Fibroblast of villous mesenchyme (primary cell): ENCODE results near the gene ACAD11. TPM values are rescaled to one million over a fixed set of nuclear protein-coding genes. Genes with fewer than 3 reads are reported as not detected.

Experiments
- DNase-seq: peaks from one replicate; pipeline ENCODE4 v3.0.0-alpha.2; 2010; ENCODE audit warnings: low read depth
- H3K4me3 ChIP-seq: 2 replicates; pipeline ENCODE4 v1.5.1; 2011; ENCODE audit warnings: low read depth, mild to moderate bottlenecking, low read length
- CTCF ChIP-seq: IDR thresholded peaks from 2 replicates; pipeline ENCODE4 v1.5.1; 2012; ENCODE audit warnings: low read depth, mild to moderate bottlenecking, low read length; ENCODE audit not compliant: insufficient read depth
- total RNA-seq: library from RNA; depleted of rRNA; stranded (reverse); fragments of >200 nt; gene quantifications from 2 replicates; pipeline ENCODE4 v1.2.3, GENCODE V29; 2012

Gene ACAD11
- total RNA-seq, 1 donor = 45.3 TPM

GRCh38 chr3:132537297-132537696, 122.3 kb downstream of the ACAD11 start:
- DNase-seq = no peak
- no peak for TF ChIP-seq CTCF
- no peak overlapping the region for H3K4me3 ChIP-seq

- TF ChIP-seq CTCF = no peak
- no peak for DNase-seq
- no peak overlapping the region for H3K4me3 ChIP-seq
Observed at GRCh38 chr3:132536442-132537153, 123.0 kb downstream of the ACAD11 start.

- no peak overlapping the region for H3K4me3 ChIP-seq
- peak; percentile 93 for DNase-seq
- peak; percentile 60 for TF ChIP-seq CTCF
Observed at GRCh38 chr3:132535575-132536441, 123.8 kb downstream of the ACAD11 start.

- H3K4me3 ChIP-seq = no peak overlapping the region
- TF ChIP-seq CTCF = no peak
- DNase-seq = no peak
Observed at GRCh38 chr3:132530624-132531023, 129.0 kb downstream of the ACAD11 start.

GRCh38 chr3:132522353-132522752, 137.3 kb downstream of the ACAD11 start:
- DNase-seq = no peak
- no peak overlapping the region for H3K4me3 ChIP-seq
- no peak for TF ChIP-seq CTCF

- TF ChIP-seq CTCF = no peak
- no peak overlapping the region for H3K4me3 ChIP-seq
- no peak for DNase-seq
Observed at GRCh38 chr3:132521901-132522300, 137.7 kb downstream of the ACAD11 start.
